Measurements from ENCODE around the gene CSAD. TPM values are rescaled to one million over a fixed set of nuclear protein-coding genes. Genes with fewer than 3 reads are reported as not detected.
A peak's percentile ranks its signal among the peaks of the same experiment; 100 is the strongest.
"Not testable (repeated sequence)": the region's sequence is repeated elsewhere in the genome, so short reads cannot be mapped to it uniquely, and the experiment has no call there.

CSAD gene
- total and polyA plus RNA-seq, 3 experiments from 2014 or later = 0.70 to 18.7 (median 15.8) TPM

DNA sequence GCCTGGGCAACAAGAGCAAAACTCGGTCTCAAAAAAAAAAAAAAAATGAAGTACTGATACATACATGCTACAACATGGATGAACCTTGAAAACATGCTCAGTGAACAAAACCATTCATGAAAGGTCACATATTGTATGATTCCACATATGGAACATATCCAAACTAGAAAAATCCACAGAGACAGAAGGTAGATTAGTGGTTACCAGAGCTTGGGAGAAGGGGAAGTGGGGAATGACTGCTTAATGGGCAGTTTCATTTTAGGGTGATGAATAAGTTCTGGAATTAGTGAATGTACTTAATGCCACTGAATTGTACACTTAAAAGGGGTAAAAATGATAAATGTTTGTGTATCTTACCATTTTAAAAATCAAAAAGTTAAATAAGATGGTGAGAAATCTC is 23.6 kb upstream of the CSAD start:
- Histone ChIP-seq H3K27ac (ENCODE audit: low read depth, low read length) (no peak overlapping the region), H3K36me3 (ENCODE audit: insufficient read depth, low read length) (peaks cover 7% of the 10 kb centered on the region), H3K27me3 (ENCODE audit: insufficient read depth, low read length, poor library complexity, severe bottlenecking) (no peaks in the 10 kb centered on the region), H3K4me3 (ENCODE audit: low read length) (no peak overlapping the region), H3K9me3 (ENCODE audit: low read length) (no peaks in the 10 kb centered on the region), H3K4me1 (ENCODE audit: insufficient read depth, low read length) (peaks cover 87% of the 10 kb centered on the region)
- no peak for DNase-seq
- H3K9me3 Mint-ChIP-seq = no peaks in the 10 kb centered on the region
- H3K4me1 Mint-ChIP-seq = peaks cover 78 to 98% (median 92%) of the 10 kb centered on the region in 3 donors
- H3K4me3 Mint-ChIP-seq = peak overlapping the region; percentile 48 to 98 (median 83)
- peak overlapping the region; percentile 13 to 83 (median 42) for H3K27ac Mint-ChIP-seq
- peaks cover 4 to 35% (median 11%) of the 10 kb centered on the region in 3 donors for H3K36me3 Mint-ChIP-seq
- ChIA-PET CTCF (interaction anchor here (1.2 to 1.5 kb wide), 2 partner anchors 17 to 117 kb away, joined by 3 to 5 read pairs; partner anchors contain the start of gene AAAS), POLR2A (no interaction called here)
- H3K27me3 Mint-ChIP-seq = peaks cover 0 to 1% of the 10 kb centered on the region in 2 donors

DNA sequence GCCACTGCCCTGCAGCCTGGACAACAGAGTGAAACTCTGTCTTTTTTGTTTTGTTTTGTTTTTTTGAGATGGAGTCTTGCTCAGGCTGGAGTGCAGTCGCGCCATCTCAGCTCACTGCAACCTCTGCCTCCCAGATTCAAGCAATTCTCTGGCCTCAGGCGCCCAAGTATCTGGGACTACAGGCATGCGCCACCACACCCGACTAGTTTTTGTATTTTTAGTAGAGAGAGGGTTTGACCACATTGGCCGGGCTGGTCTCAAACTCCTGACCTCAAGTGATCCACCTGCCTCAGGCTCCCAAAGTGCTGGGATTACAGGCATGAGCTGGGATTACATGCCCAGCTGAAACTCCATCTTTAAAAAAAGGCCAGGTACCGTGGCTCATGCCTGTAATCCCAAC is 21.6 kb upstream of the CSAD start:
- not testable (repeated sequence) for H3K4me3 ChIP-seq (ENCODE audit: low read length); H3K27me3 ChIP-seq (ENCODE audit: insufficient read depth, low read length, poor library complexity, severe bottlenecking); DNase-seq; H3K27me3 Mint-ChIP-seq; H3K27ac ChIP-seq (ENCODE audit: low read depth, low read length); H3K36me3 ChIP-seq (ENCODE audit: insufficient read depth, low read length); H3K9me3 Mint-ChIP-seq; H3K9me3 ChIP-seq (ENCODE audit: low read length)
- Mint-ChIP-seq H3K27ac (peak overlapping the region in 1 of 8 donors; percentile 61), H3K36me3 (peaks cover 4 to 50% (median 17%) of the 10 kb centered on the region in 3 donors), H3K4me3 (peak overlapping the region in 1 of 7 donors; percentile 24), H3K4me1 (peaks cover 76 to 94% (median 89%) of the 10 kb centered on the region in 3 donors)
- ChIA-PET POLR2A (interaction anchor here (1.3 kb wide), 1 partner anchor 66 kb away, joined by 4 read pairs; the partner anchor contains the start of gene ESPL1), CTCF (interaction anchor here (1.2 to 7.2 kb wide), 4 partner anchors 9 to 43 kb away, joined by 3 to 57 read pairs (median 4); partner anchors contain the start of genes CSAD and ZNF740)
- H3K4me1 ChIP-seq (ENCODE audit: insufficient read depth, low read length) = peaks cover 87% of the 10 kb centered on the region

DNA sequence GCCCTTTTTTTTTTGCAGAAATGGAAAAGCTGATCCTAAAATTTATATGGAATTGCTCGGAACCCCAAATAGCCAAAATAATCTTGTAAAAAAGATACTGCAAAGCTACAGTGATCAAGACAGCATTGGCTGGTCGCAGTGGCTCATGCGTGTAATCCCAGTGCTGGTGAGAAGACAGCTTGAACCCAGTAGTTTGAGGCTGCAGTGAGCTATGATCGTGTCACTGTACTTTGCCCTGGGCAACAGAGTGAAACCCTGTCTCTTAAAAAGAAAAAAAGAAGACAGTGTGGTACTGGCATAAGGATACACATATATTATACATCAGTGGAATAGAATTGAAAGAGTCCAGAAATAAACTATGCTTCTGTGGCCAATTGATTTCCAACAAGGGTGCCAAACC is 20.9 kb upstream of the CSAD start:
- no peaks in the 10 kb centered on the region for H3K9me3 ChIP-seq (ENCODE audit: low read length)
- no peak for DNase-seq
- H3K27me3 Mint-ChIP-seq = no peaks in the 10 kb centered on the region
- H3K9me3 Mint-ChIP-seq = no peaks in the 10 kb centered on the region
- peaks cover 16% of the 10 kb centered on the region for H3K36me3 ChIP-seq (ENCODE audit: insufficient read depth, low read length)
- peak overlapping the region in 5 of 8 donors; percentile 6 to 61 (median 19) for H3K27ac Mint-ChIP-seq
- peaks cover 75 to 94% (median 88%) of the 10 kb centered on the region in 3 donors for H3K4me1 Mint-ChIP-seq
- H3K27ac ChIP-seq (ENCODE audit: low read depth, low read length) = no peak overlapping the region
- CTCF ChIA-PET = interaction anchor here (0.9 to 7.2 kb wide), 5 partner anchors 9 to 42 kb away, joined by 3 to 57 read pairs (median 4); partner anchors contain the start of genes CSAD and ZNF740
- H3K36me3 Mint-ChIP-seq = peaks cover 7 to 52% (median 20%) of the 10 kb centered on the region in 3 donors
- POLR2A ChIA-PET = interaction anchor here (0.7 to 1.3 kb wide), 2 partner anchors 9 to 66 kb away, joined by 4 to 6 read pairs; partner anchors contain the start of gene ESPL1
- H3K4me1 ChIP-seq (ENCODE audit: insufficient read depth, low read length) = peaks cover 91% of the 10 kb centered on the region
- no peak overlapping the region for H3K4me3 ChIP-seq (ENCODE audit: low read length)
- no peaks in the 10 kb centered on the region for H3K27me3 ChIP-seq (ENCODE audit: insufficient read depth, low read length, poor library complexity, severe bottlenecking)
- H3K4me3 Mint-ChIP-seq = peak overlapping the region in 4 of 7 donors; percentile 12 to 41 (median 20)

DNA sequence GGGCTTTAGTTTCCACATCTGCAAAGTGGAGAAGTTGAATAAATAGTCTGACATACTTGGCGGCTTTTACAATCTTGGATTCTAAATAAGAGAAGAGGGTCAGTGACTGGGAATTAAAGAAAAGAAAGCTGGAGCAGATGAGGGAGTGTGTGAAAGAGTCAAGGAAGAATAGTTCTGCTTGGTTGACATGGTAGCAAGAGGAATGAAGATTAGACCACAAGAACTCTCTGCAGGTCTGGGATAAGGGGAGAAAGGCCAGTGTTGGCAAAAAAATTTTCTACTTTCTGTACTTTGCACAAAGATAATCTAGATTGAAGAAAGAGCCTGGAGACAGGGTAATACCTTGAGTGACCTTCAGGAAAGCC is 20.4 kb upstream of the CSAD start:
- Mint-ChIP-seq H3K36me3 (peaks cover 12 to 53% (median 23%) of the 10 kb centered on the region in 3 donors), H3K27me3 (no peaks in the 10 kb centered on the region), H3K27ac (peak overlapping the region; percentile 29 to 94 (median 80)), H3K4me1 (peaks cover 71 to 91% (median 83%) of the 10 kb centered on the region in 3 donors), H3K4me3 (peak overlapping the region; percentile 57 to 79 (median 75)), H3K9me3 (no peaks in the 10 kb centered on the region)
- H3K36me3 ChIP-seq (ENCODE audit: insufficient read depth, low read length) = peaks cover 21% of the 10 kb centered on the region
- POLR2A ChIA-PET = interaction anchor here (0.7 to 1.3 kb wide), 4 partner anchors 9 to 67 kb away, joined by 3 to 6 read pairs (median 4); partner anchors contain the start of gene ESPL1
- CTCF ChIA-PET = interaction anchor here (0.9 to 7.2 kb wide), 4 partner anchors 10 to 42 kb away, joined by 3 to 57 read pairs (median 4); partner anchors contain the start of genes CSAD and ZNF740
- H3K4me1 ChIP-seq (ENCODE audit: insufficient read depth, low read length) = peaks cover 91% of the 10 kb centered on the region
- H3K9me3 ChIP-seq (ENCODE audit: low read length) = no peaks in the 10 kb centered on the region
- no peak for DNase-seq
- H3K4me3 ChIP-seq (ENCODE audit: low read length) = peak overlapping the region; percentile 11
- H3K27me3 ChIP-seq (ENCODE audit: insufficient read depth, low read length, poor library complexity, severe bottlenecking) = no peaks in the 10 kb centered on the region
- H3K27ac ChIP-seq (ENCODE audit: low read depth, low read length) = peak overlapping the region; percentile 57

DNA sequence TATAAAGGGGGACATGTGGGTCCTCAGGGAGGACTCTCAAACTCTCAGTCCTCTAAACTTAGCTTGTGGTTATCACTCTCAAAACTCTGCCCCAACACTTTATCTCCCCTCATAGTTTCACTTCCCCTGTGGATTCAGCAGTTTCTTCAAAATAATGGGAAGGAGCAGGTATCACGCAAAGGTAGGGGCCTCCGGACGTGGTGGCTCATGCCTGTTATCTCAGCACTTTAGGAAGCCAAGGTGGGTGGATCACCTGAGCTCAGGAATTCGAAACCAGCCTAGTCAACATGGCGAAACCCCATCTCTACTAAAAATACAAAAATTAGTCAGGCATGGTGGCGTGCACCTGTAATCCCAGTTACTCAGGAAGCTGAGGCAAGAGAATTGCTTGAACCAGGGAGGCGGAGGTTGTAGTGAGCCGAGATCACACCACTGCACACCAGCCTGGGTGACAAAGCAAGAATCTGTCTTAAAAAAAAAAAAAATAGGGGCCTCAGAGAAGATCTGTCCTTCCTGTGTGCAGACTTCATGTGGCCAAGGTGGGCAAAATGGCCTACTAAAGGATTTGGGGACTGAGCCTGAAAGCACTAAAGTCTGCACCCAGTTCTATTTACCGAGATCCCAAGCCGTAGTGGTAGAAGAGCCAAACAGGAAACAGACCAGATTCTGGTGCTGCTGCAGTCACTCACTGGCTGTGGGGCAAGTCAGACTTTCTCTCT is 19.9 kb upstream of the CSAD start:
- H3K27ac ChIP-seq (ENCODE audit: low read depth, low read length) = peak overlapping the region; percentile 57
- no peaks in the 10 kb centered on the region for H3K27me3 Mint-ChIP-seq
- H3K9me3 Mint-ChIP-seq = no peaks in the 10 kb centered on the region
- peak overlapping the region; percentile 57 to 79 (median 75) for H3K4me3 Mint-ChIP-seq
- peaks cover 68 to 86% (median 78%) of the 10 kb centered on the region in 3 donors for H3K4me1 Mint-ChIP-seq
- no peaks in the 10 kb centered on the region for H3K9me3 ChIP-seq (ENCODE audit: low read length)
- POLR2A ChIA-PET = interaction anchor here (0.6 to 1.3 kb wide), 4 partner anchors 9 to 99 kb away, joined by 3 to 5 read pairs (median 4); partner anchors contain the start of gene MYG1
- H3K36me3 ChIP-seq (ENCODE audit: insufficient read depth, low read length) = peaks cover 26% of the 10 kb centered on the region
- peaks cover 12 to 57% (median 23%) of the 10 kb centered on the region in 3 donors for H3K36me3 Mint-ChIP-seq
- H3K4me3 ChIP-seq (ENCODE audit: low read length) = peak overlapping the region; percentile 11
- CTCF ChIA-PET = interaction anchor here (3.9 to 7.2 kb wide), 2 partner anchors 10 to 19 kb away, joined by 18 to 57 read pairs; partner anchors contain the start of genes CSAD and ZNF740
- H3K27me3 ChIP-seq (ENCODE audit: insufficient read depth, low read length, poor library complexity, severe bottlenecking) = no peaks in the 10 kb centered on the region
- no peak for DNase-seq
- H3K27ac Mint-ChIP-seq = peak overlapping the region; percentile 29 to 94 (median 80)
- H3K4me1 ChIP-seq (ENCODE audit: insufficient read depth, low read length) = peaks cover 90% of the 10 kb centered on the region

DNA sequence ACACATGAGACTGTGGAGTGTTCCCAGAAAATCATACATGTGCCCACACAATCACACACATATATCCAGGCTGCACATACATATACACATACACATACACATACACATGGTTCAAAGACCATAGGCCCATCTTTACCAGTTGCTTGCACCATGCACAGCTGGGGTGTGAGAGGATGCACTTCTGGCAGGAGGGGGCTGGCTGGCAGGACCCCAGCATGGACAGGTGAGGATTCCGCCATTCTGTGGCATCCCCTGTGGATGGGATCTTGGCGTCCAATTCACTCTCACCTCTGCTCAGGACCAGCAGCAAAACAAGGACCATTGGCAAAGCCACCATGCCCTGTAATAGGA is 19.4 kb upstream of the CSAD start:
- H3K4me1 Mint-ChIP-seq = peaks cover 63 to 84% (median 73%) of the 10 kb centered on the region in 3 donors
- peak overlapping the region; percentile 9 for H3K4me3 ChIP-seq (ENCODE audit: low read length)
- no peak for DNase-seq
- no peaks in the 10 kb centered on the region for H3K9me3 ChIP-seq (ENCODE audit: low read length)
- peaks cover 84% of the 10 kb centered on the region for H3K4me1 ChIP-seq (ENCODE audit: insufficient read depth, low read length)
- H3K4me3 Mint-ChIP-seq = peak overlapping the region; percentile 40 to 79 (median 71)
- peaks cover 12 to 63% (median 26%) of the 10 kb centered on the region in 3 donors for H3K36me3 Mint-ChIP-seq
- peaks cover 32% of the 10 kb centered on the region for H3K36me3 ChIP-seq (ENCODE audit: insufficient read depth, low read length)
- CTCF ChIA-PET = interaction anchor here (3.9 to 7.2 kb wide), 2 partner anchors 11 to 19 kb away, joined by 18 to 57 read pairs; partner anchors contain the start of genes CSAD and ZNF740
- H3K27ac ChIP-seq (ENCODE audit: low read depth, low read length) = peak overlapping the region; percentile 13
- no peaks in the 10 kb centered on the region for H3K27me3 ChIP-seq (ENCODE audit: insufficient read depth, low read length, poor library complexity, severe bottlenecking)
- no peaks in the 10 kb centered on the region for H3K27me3 Mint-ChIP-seq
- POLR2A ChIA-PET = interaction anchor here (0.6 to 1.3 kb wide), 4 partner anchors 8 to 99 kb away, joined by 3 to 5 read pairs (median 4); partner anchors contain the start of gene MYG1
- peak overlapping the region; percentile 29 to 92 (median 80) for H3K27ac Mint-ChIP-seq
- H3K9me3 Mint-ChIP-seq = no peaks in the 10 kb centered on the region

DNA sequence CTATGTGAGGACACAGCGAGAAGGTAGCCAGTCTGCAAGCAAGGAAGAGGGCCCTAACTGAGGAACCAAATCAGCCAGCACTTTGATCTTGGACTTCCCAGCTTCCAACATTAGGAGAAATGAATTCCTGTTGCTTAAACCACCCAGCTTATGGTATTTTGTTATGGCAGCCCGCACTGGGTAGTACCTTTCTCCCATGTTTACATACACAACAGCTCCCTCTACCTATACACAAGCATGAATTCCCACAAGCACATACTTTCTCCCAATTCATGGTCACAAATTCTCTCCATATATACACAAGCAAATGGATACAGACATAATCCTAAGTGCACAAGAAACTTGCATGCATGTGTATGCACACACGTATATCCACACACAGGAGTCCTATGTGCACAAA is 19.0 kb upstream of the CSAD start:
- Mint-ChIP-seq H3K27me3 (no peaks in the 10 kb centered on the region), H3K4me3 (peak overlapping the region in 6 of 7 donors; percentile 40 to 77 (median 66)), H3K27ac (peak overlapping the region; percentile 12 to 92 (median 56)), H3K9me3 (no peaks in the 10 kb centered on the region), H3K36me3 (peaks cover 12 to 66% (median 30%) of the 10 kb centered on the region in 3 donors), H3K4me1 (peaks cover 60 to 80% (median 70%) of the 10 kb centered on the region in 3 donors)
- Histone ChIP-seq H3K27me3 (ENCODE audit: insufficient read depth, low read length, poor library complexity, severe bottlenecking) (no peaks in the 10 kb centered on the region), H3K4me3 (ENCODE audit: low read length) (peak overlapping the region; percentile 9), H3K27ac (ENCODE audit: low read depth, low read length) (no peak overlapping the region), H3K4me1 (ENCODE audit: insufficient read depth, low read length) (peaks cover 80% of the 10 kb centered on the region), H3K36me3 (ENCODE audit: insufficient read depth, low read length) (peaks cover 35% of the 10 kb centered on the region), H3K9me3 (ENCODE audit: low read length) (no peaks in the 10 kb centered on the region)
- DNase-seq = no peak
- ChIA-PET POLR2A (interaction anchor here (1.2 to 2.3 kb wide), 4 partner anchors 8 to 100 kb away, joined by 3 to 6 read pairs (median 4); partner anchors contain the start of gene MYG1), CTCF (interaction anchor here (0.7 to 7.2 kb wide), 7 partner anchors 11 to 145 kb away, joined by 3 to 57 read pairs (median 5); partner anchors contain the start of genes AAAS, CSAD and ZNF740)

Measured in CD8-positive, alpha-beta memory T cell (primary cell).